GM19193 (cell line): ENCODE results near the gene SH3PXD2A.

Source experiments
- POLR2A ChIP-seq: IDR thresholded peaks from 4 replicates; pipeline ENCODE4 v1.6.1; 2011; ENCODE audit not compliant: insufficient read depth, insufficient read length; ENCODE audit errors: extremely low read depth

SH3PXD2A gene

GRCh38 chr10:103553743-103554487, 301.5 kb downstream of the SH3PXD2A start:
- no peak for TF ChIP-seq POLR2A

- TF ChIP-seq POLR2A, result no peak
Measured at GRCh38 chr10:103552856-103553742, 302.3 kb downstream of the SH3PXD2A start.

GRCh38 chr10:103551619-103552602, 303.5 kb downstream of the SH3PXD2A start:
- TF ChIP-seq POLR2A, result no peak

DNA sequence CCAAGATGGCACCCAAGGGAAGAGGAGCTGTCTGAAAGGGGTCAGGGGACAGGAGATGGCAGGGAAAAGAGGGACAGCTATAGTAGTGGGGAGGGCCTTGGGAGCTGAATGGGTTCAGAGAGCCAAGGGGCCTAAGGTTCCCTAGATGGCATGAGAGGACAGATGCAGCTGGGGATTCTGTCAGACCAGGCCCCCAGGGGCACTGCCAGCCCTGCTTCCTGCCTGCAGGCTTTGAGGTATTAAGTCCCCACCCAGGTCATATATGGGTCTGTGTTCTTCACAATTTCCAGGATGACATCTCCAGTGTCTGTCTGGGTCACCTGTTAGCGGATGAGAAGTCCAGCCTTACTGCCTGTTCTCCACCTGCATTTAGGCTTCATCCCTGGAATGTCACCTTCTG, 305.1 kb downstream of the SH3PXD2A start:
- no peak for TF ChIP-seq POLR2A

- no peak for TF ChIP-seq POLR2A
Measured at GRCh38 chr10:103549349-103549685, 306.1 kb downstream of the SH3PXD2A start.

DNA sequence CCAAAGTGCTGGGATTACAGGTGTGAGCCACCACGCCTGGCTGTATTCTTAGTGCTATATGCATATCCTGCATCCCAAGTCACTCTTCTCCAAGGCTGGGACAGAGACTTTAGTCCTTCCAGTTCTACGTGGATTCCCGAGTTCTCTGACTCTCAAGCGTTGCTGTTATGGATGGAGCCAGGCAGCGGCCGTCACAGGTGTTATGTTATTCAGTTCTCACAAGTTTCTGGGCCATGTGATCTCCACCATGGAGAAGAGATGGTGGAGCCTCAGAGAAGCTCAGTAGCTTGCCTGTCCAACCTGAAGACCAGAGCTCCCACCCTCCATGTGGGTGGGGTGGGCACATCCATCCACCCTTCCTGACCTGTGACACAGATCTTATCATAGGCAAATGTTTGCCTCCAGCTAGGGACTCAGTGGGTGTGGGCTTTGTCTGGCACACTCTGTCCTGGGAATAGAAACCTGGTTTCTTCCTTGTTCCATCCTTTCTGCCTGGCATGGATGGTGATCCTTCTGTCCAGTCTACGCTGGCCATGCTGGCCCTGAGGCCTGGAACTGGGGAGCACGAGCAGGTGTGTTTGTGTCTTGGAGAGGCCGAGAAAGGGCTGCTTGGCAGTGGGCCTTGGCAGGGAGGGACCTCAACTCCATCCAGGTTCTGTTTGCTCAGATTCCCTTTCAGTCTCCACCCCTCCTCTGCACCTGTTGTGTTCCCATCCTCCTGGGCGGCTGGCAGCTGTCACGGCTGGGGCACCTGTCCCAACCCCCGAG, 306.6 kb downstream of the SH3PXD2A start:
- no peak for TF ChIP-seq POLR2A

DNA sequence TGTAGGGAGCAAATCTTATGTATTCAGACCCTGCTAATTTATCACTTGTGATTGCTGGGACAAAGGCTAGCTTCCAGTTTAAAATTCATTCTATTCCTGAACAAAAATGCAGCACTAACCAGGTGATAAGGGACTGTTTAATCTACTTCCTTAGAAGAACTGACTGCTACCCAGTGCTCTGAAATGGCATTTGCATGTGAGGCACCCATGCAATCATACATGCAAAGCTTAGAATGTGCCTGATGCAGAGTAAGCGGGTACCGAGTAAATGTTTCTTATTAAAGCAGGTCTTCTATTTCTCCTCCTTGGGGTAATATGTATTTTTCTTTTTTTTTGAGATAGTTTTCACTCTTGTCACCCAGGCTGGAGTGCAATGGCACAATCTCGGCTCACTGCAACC, 307.4 kb downstream of the SH3PXD2A start:
- TF ChIP-seq POLR2A, result no peak

GRCh38 chr10:103547391-103547946, 307.9 kb downstream of the SH3PXD2A start:
- TF ChIP-seq POLR2A, result no peak

DNA sequence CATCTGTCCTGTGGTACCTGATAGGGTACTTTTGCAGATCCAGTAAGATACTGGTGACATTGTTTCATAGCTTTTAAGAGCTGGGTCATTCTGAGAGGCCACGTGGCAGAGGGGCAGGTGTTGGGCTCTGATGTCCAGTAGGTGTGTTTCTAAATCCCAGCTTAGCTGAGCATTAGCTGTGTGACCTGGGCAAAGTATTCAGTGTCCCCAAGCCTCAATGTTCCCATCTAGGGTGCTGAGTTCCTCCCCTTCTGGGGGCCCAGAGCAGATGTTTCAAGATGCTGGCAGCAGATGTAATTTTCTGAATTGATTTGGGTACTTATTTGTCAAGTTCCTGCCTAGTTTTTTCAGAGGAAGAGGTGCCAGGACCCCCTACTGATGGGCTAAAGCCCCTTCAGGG, 309.0 kb downstream of the SH3PXD2A start:
- TF ChIP-seq POLR2A, result no peak

GRCh38 chr10:103545771-103546281, 309.6 kb downstream of the SH3PXD2A start:
- TF ChIP-seq POLR2A, result no peak

DNA sequence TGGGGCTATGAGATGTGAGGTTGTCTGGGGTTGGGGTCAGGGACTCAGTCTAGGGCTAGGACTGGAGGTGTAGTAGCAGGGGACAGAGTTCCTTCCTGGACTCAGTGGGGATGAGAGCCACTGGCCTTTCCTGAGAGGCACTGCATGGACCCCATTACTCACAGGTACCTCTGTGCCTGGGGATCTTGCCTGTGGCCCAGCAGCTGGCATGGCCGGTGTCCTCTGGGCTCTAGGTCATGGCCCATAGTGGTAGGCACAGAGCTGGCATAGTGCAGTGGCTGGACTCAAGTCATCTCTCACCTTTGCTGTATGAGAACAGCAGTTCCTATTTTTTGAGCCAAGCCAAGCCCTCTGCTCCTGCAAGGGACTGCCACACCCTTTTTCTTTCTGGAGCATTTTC, 310.0 kb downstream of the SH3PXD2A start:
- TF ChIP-seq POLR2A, result no peak

- no peak for TF ChIP-seq POLR2A
Measured at GRCh38 chr10:103544657-103545310, 310.6 kb downstream of the SH3PXD2A start.
